ENCODE results near the gene KLHL14. TPM values are rescaled to one million over a fixed set of nuclear protein-coding genes. Genes with fewer than 3 reads are reported as not detected.
"Not testable (repeated sequence)": the region's sequence is repeated elsewhere in the genome, so short reads cannot be mapped to it uniquely, and the experiment has no call there.

The KLHL14 gene
- polyA plus RNA-seq, 4 donors = 7.6 to 31.1 (median 28.9) TPM

DNA sequence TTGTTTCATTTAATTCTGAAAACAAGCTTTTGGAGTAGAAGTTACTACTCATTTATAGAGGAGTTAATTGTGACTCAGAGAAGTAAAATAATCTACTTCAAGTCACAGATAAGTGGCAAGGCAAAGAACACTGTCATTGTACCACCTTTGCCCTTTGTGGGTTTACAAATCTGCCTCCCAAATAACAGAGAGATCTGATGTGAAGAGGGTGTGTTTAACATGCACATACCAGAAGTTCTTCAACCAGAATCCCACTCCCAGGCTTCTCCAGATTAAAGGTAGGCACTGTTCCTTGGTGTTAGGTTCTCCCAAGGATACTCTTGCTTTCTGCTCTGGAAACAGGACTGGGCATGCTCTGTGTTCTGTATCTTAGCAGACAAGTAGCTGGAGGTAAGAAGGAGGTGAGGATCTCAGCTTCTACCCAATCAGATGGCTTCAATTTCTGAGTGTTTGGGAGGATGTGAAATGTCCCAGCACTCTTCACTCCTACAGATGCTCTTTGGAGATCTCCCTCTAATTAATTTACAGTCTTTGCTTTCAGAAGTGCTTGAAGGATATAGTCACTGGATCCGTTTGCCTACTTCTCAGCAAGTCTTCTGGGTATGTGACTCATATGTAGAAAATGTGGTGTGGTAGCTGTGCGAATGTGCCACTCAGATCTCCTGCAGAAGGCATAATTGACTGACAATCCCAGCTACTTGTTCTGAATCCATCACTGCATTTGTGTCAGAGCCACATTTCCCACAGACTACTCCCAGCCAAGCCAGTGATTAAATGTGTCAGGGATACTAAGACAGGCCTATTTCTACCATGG, 111.1 kb downstream of the KLHL14 start:
- no peak for DNase-seq (ENCODE audit: low read depth in 4 of 4, low spot score in 3 of 4)

DNA sequence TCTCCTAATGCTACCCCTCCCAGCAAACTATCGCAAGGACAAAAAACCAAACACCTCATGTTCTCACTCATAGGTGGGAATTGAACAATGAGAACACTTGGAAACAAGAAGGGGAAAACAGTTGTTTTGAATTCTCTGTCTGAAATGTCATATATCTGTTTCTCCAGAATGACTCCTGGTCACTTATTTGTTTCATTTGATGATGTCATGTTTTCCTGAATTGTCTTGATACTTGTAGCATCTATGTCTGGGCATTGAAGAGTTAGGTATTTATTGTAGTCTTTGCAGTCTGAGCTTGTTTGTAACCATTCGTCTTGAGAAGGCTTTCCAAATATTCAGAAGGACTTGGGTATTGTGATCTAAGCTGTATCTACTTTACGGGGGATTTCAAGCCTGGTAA, 118.3 kb downstream of the KLHL14 start:
- DNase-seq (ENCODE audit: low read depth in 4 of 4, low spot score in 3 of 4) = not testable (repeated sequence)

DNA sequence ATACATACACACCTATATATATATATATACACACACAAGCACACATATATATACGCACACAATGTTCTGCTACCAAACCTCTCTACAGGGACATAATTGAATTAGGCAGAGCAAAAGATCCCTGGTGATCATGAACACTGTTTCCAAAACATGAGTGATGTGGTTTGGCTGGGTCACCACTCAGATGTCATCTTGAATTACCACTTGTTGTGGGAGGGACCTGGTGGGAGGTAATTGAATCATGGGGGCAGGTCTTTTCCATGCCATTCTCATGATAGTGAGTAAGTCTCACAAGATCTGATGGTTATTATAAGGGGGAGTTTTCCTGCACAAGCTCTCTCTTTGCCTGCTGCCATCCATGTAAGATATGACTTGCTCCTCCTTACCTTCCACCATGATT, 135.2 kb downstream of the KLHL14 start:
- DNase-seq (ENCODE audit: low read depth in 4 of 4, low spot score in 3 of 4) = not testable (repeated sequence)

DNA sequence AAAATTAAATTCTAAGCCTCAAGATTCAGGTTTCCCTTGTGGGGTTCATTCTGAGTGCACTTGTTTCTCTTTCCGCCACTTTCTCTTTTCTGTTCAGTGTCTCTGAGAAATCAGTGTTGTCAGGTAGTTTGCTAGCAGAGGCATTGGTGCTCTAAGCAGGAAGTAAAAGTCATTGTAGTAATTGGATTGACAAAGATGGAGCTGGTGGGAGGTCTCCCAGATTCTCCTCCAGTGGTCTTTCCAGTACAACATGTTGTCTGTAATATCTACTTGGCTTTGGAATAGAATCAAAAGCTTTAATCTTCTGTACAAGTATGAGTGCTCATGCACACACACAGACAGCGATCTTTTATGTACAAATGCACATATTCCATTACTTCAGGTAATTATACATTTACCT, 135.6 kb downstream of the KLHL14 start:
- DNase-seq (ENCODE audit: low read depth in 4 of 4, low spot score in 3 of 4) = no peak

DNA sequence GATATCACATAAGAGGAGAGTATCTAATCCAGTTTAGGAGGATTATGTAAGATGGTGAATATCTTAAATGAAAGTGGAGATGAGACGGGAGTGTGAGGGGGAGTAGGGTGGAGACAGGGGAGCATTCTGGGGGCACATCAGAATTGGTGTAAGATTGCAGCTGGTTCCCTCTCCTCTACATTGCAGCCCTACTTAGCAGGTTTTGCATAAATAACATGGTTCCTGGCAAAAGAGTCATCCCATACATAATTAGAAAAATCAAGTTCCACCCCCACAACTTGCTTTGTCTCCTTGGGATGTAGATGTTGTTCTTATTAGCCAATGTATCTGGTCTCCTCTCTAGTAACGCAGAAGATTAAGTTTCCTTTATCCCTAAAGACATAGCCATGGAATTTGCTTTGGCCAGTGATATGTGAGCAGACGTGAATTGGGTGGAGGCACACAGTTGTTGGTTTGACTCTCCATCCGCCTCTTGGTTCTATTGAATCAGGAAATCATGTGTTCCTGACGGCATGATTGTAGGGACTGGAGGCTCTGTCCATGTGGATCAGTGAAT, 137.9 kb downstream of the KLHL14 start:
- DNase-seq (ENCODE audit: low read depth in 4 of 4, low spot score in 3 of 4) = no peak

DNA sequence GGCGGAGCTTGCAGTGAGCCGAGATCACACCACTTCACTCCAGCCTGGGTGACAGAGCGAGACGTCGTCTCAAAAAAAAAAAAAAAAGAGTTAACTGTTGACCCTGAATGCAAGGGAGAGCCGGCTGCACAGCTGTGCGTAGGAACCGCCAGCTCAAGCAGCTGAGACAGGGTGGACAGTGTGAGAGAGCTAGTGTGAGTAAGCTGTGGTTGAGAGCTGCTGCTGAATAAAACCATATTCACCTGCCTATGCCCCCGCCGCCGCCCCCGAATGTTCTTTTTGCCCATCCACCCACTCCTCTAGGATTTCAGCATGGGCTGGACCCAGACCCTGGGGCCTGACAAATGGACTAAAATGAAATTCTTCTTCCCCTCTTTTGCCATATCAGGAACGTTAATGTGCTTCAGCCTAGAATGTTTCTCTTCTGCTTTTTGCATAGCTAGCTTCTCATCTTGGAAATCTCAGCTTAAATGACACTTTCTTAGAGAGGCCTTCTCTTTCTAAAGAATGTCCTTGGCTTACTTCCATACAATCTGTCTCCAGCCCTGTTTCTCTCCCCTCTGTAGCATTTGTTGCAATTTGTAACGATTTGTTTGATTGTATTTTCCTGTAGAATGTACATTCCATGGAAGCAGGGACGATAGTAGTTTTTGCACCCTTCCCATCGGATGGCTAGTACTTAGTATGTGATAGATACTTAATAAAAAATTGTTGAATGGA, 142.7 kb downstream of the KLHL14 start:
- DNase-seq (ENCODE audit: low read depth in 4 of 4, low spot score in 3 of 4) = no peak

DNA sequence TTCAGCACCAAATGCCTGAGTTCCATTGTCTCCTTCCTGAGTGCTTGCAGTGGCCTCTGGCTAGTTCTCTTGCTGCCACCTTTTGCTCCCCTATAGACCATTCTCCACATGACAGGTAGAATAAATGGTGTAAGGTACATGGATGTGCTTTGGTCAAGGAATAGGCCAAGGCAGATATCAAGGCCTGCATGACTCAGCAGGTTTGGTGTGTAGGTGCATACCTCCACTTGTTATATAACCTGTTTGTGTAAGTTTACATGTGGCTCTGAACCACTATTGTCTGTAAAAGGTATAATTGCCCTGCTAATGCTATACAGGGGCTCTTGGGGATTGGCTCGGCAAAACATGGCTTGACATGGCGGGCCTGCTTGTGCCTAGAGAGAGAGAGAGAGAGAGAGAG, 143.5 kb downstream of the KLHL14 start:
- no peak for DNase-seq (ENCODE audit: low read depth in 4 of 4, low spot score in 3 of 4)

DNA sequence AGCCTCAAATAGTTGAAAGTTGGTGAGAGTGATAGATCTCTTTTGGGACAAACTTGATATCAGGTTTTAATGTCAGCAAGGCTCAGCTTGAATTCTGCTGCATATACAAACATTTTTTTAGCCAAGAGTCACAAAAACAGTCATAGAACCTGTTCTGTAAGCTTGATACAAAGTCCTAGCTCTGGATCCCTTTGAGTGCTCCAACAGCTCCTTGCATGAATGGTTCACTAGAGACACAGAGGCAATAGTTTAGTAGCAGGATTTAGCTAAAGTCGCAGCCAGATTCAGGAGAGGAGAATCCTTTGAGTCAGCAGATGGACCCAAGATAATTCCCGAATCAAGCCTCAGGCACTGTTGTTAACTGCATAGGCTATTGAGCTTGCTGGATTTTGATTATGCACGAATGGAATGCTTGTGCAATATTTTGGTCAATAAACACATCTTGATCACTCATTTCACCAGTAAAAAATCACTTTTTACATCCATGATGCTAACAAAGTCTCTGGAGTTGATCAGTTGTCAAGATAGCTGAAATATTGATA, 148.6 kb downstream of the KLHL14 start:
- no peak for DNase-seq (ENCODE audit: low read depth in 4 of 4, low spot score in 3 of 4)

DNA sequence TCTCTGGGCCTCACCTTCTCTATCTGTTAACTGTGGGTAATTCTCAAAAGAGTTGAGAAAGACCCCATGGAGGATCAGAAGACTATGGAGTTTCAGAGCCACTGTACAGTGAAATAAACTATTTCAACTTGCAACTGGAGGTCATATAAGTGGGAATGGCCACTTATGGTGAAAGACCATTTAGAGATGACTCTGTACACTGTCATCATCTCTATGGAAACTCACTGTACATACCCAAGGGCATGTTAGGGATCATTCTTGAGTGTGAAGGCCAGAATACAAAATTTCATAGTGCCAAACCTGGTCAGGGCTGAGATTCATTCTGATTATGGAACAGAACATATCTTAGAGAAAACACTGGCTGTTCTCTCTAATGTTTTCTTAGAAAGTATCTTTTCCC, 149.3 kb downstream of the KLHL14 start:
- no peak for DNase-seq (ENCODE audit: low read depth in 4 of 4, low spot score in 3 of 4)

Measured in left renal pelvis (tissue), 4 donors.